AG08395 (cell line): ENCODE data around the gene SVEP1.
"Not testable (repeated sequence)": the region's sequence is repeated elsewhere in the genome, so short reads cannot be mapped to it uniquely, and the experiment has no call there.

Experiments used
- DNase-seq: peaks from one replicate; pipeline ENCODE4 v3.0.0; 2012; ENCODE audit warnings: mixed read lengths, low spot score

Gene SVEP1

DNA sequence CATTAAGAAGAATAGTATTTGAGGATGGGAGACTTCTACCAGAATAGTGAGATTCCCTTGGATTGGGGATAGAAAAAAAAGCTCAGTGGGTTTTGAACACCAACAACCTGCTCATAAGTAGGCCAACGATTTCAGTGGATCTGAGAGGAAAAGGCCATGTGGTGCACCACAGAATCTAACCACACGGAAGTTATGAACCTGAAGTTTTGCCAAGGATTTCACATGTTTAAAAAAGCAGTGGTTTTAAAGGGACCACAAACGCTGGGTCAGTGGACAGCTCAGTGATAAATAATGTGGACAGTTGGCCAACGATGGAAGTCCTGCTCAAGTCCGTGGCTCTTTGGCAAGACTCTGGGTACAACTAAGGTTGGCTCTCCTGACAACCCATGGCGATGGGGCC lies 134.6 kb downstream of the SVEP1 start:
- peak; percentile 24 for DNase-seq

DNA sequence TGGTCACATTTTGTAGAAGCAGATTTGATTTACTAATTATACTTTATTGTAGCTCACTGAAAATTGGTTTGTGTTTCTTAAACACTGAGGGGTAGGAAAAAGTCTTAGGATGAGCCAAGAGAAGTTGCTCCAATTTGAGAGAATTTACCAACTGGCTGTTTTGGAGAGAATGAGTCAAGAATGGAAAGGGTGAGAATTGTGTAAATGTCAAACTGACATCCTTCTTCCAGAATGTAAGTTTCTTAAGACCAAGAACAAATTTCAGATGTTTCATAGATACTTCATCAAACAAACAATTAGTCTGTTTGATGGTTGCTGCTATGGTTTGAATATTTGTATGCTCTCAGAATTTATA lies 135.7 kb downstream of the SVEP1 start:
- peak; percentile 44 for DNase-seq

DNA sequence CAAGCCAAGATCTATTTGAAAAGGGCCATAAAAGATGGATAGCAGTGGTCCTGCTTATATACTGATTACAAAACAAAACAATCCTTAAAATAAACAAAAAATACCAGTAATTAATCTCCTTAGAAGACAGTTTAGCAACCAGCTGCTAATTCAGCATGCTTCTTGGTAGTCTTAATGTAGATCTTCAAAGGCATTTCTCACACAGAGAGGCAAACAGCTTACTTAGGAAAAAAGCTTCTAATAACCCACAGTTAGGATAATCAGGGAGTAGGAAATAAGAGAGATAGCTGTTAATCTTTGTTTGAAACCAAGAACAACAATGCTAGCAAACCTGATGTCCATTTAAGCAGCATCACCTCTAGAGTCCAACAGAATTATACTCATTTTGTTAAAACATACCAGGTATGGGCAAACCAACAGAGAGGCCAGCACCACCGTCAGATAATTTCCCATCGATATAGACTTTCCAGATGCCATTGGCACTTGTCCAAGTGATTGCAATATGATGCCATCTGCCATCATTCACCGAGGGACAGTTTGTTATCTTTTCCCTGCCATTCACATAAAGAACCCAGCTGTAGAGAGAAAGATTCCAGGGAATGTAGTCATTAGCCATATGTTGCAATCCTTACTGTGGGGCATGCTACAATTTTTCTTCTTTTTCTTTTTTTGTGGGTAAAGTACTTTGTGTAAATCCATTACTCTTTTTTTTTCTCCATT lies 136.2 kb downstream of the SVEP1 start:
- DNase-seq = peak; percentile 67

DNA sequence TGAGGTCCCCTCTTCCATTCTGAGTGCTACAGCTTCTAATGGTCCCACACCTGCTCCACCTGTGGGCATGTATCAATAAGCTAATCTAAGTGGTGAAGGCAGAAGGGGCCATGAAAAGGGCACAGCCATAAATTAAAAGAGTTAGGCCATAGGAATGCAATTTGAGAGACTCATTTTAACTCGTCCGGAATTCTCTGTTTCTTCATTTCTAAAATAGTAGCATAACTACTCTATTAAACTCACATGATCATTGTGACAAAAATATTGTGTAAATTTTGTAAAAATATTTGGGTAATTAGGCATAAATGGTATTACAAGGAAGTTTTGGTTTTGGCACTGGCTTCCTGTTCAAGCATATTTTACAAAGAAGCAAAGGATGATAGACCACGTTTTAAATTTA lies 138.7 kb downstream of the SVEP1 start:
- DNase-seq = no peak

DNA sequence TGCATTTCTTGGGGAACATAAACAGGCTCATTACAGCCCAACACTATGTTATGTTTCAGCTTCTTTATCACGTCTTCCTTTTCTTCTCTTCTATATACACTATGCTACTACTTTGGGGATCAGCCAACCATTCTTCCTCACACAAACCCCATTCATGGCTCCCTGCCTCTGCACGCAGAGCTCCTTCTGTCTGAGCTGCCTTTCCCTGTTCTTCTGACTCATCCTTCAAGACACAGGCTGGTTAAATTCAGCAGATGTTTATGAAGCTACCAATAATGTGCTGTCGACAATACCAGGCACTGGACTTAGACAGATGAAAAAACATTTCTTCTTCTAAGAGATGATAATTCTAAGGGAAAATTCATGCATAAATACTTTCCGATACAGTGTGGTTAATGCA lies 139.4 kb downstream of the SVEP1 start:
- peak; percentile 82 for DNase-seq

DNA sequence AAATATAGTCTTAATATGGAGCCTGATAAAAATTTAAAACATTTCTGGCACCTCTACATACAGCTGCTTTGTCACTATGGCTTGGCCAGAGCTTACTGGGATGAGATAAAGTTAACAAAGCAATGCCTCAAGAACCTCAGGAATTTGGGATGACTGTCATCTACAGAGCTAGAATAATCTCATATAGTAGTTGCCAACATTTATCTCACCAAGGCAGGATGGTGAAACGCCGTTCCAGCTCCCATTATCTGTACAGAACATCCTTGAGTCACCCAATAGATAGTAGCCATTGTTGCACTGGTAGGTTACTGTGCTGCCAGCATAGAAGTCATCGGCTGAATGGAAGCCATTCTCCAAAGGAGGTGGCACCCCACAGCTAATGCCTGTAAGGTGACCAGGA lies 147.3 kb downstream of the SVEP1 start:
- peak; percentile 33 for DNase-seq

DNA sequence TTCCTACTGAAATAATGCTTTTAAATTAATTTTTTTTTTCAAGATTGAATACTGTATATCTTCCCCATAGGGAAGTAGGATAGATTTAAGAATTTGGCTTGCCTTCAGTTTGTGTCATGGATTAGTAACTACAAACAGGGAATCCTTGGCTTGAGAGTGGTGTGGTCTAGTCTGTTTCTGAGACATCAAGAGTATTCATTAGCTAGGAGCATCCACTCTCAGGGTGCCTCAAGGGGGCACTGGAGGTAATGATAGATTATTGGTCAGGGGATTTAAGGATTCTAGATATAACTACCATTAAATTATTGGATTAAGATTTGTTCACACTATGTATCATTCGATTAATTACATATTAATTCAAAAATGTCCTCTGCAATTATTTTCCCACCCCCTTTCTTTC lies 150.1 kb downstream of the SVEP1 start:
- no peak for DNase-seq

DNA sequence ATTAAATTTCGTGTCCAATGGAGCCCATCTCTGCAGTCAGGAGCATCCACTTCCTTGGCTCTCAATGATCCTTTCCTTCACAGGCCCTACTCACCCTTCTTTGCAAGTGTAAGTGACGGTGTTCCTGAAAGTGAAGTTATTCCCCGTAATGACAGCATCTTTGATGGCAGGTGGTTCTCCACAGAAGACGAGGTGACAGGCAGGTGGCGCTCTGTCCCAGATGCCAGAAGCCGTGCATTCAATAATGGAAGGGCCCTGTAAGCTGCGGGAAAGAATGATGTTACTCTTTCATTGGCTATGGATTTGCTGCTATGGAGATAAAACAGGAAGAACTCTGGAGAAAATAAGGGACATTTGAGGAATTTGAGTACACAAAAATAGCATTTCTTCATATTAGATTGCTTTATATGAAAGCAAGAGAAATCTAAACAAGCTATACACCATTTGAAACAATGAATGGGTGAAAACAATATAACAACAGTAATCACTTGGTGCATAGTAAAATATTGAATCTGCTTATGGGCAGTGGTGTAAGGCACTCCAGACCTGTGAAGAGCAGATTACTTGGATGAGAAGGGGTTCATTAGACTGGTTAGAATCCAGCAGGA lies 151.9 kb downstream of the SVEP1 start:
- peak; percentile 41 for DNase-seq

DNA sequence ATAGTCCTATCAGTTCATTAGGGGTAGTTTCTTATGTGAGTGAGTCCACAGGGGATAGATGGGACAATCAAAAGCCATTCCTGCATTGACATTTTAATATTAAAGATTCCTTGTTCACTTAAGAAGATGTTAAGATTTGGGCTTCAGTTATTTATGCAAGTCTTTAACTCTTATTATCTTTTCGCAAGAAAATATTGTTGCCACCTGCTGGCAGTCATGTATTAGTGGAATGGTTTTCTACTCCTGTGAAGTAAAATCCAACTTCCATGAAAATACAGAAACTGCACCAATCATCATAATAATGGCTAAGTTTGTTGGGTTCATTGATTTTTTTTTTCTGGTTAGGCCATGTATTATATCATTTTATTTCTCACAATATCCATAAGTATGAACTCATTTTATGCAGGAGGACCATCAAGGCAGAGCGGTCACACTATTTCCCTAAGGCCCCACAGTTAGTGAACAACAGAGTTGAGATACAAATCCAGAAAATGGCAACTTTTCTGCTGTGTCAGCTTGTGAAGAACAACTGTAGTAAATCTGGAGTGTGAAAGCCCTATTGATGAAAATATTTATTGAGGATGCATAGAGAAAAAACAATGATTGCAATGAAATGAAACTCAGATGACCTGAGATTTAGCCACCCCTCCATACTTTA lies 153.4 kb downstream of the SVEP1 start:
- DNase-seq = no peak

DNA sequence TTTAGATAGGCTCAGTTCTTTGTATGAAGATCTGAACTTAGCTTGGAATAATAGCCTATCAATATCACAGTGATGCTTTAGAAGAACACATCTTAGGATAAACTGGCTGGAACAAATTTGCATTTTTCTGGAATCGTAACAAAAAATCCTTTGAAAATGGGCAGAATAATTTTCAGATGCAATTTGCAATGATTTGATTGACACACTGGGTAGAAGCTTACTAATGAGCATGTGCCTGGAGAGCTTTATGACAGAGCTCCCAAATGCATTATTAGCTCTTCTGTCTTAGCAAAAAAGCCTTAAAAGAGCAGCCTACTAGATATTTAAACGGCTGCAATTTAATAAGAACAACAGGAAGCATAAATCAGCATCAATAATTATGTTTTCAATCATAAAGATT lies 165.1 kb downstream of the SVEP1 start:
- DNase-seq = no peak

DNA sequence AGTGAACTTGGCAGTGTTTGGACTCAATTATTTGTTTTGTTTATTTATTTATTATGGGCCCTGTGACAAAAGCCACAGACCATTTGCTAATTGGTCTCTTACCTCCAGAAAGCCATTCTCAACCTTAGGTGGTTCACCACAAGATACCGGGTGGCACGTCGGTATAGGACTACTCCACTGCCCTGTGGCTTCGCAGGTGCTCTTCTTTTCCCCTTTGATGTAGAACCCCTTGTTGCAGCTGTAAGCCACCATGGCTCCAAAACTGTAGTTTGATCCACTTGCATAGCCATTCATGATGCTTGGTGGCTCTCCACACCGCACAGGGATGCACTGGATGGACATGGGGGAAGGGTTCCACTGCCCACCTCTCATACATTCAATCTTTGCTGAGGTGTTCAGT lies 168.6 kb downstream of the SVEP1 start:
- DNase-seq = no peak

DNA sequence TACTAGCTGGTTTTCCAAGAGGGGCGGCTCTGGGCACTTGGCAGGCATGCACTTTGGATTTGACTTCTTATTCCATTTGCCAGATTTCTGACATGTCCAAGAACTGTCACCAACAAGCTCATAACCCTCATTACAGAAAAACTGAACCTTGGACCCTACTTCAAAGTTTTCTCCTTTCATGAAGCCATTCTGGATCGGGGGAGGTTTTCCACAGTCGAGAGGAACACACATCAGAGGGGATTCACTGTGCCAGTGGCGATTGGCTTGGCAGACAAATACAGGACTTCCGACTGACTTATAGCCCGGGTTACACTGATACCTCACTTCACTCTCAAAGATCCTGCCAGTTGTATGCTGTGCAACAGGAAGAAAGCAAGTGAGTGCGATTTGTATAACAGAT lies 170.9 kb downstream of the SVEP1 start:
- DNase-seq = no peak

DNA sequence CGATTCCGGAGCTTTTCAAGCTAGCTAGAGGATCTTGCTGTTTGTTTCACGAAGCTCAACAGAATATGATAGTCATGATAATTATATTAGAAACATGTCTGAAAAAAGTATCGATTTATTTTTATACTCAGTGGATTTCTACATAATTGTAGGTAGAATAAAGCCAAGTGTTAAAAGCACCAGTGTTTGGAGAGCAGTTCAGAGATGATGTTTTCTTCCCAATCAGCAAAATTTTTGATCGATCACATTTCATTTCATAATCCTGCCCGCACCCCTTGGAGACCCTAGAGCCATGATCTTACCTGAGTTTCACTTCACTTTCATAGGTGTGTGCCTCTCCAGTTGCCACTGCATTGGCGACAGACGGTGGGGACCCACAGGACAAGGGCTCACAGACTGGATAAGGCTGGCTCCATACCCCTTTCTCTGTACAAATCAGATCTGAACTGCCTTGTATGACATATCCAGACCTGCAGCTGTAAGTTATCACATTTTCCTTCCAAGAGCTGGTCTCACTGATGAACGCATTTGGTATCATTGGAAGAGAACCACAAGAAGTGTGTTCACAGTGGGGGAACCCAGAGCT lies 173.6 kb downstream of the SVEP1 start:
- no peak for DNase-seq

DNA sequence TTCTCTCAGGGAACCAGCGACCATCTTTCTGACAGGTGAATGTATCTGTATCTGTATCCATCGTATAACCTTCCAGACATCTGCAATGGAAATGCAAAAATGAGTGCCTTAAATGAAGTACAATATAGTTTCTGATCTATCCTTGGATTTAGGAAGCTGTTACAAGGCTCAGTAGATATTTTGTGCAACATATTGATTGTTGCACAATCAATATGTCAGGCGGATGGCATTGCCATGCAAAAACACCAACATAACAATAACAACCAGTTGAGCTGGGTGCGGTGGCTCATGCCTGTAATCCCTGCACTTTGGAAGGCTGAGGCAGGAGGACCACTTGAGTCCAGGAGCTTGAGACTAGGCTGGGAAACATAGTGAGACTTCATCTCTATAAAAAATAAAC lies 175.1 kb downstream of the SVEP1 start:
- DNase-seq = no peak

DNA sequence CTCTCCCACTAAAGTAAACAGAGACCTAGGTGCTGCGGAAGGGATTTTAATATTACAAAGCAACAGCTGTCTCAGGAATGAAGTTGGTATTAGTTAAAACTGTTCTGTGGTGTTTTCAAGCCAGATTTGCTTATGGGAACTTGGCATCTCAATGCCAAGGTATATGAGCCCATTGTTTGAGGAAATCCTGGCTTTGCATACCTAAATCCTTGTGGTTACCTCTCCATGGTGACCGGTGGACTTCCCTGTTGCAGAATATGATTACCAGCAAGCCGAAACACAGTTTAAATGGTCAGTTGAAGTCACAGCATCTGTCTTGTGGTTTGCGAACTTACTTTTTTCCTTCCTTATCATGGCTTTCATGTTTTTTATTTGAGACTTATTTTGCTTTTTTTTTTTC lies 179.6 kb downstream of the SVEP1 start:
- DNase-seq = no peak

DNA sequence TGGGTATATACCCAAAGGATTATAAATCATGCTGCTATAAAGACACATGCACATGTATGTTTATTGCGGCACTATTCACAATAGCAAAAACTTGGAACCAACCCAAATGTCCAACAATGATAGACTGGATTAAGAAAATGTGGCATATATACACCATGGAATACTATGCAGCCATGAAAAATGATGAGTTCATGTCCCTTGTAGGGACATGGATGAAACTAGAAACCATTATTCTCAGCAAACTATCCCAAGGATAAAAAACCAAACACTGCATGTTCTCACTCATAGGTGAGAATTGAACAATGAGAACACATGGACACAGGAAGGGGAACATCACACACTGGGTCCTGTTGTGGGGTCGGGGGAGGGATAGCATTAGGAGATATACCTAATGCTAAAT lies 180.5 kb downstream of the SVEP1 start:
- DNase-seq = not testable (repeated sequence)

DNA sequence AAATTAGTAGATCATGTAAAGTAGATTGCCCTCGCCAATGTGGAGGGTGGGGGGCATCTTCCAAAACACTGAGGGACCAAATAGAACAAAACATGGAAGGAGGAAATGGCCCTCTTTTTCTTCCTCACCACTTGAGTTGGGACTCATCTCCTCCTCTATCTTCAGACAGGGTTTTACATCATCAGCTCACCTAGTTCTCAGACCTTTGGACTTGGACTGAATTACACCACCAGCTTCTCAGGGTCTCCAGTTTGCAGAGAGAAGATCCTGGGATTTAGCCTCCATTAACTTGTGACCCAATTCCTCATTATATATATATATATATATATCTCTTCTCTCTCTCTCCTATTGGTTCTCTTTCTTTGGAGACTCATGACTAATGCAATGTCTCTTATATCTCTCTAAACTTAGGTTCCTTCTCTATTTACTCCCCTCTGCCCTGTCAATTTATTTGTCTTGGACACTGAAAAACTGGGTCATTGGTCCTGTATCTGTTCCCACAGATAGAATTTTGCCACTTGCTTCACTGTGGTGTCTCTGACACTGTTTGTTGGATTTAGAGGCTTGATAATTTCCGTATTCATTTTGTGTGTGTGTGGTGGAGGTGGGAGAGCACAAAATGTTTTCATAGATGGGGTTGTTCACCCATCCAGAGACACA lies 187.6 kb downstream of the SVEP1 start:
- DNase-seq = no peak

DNA sequence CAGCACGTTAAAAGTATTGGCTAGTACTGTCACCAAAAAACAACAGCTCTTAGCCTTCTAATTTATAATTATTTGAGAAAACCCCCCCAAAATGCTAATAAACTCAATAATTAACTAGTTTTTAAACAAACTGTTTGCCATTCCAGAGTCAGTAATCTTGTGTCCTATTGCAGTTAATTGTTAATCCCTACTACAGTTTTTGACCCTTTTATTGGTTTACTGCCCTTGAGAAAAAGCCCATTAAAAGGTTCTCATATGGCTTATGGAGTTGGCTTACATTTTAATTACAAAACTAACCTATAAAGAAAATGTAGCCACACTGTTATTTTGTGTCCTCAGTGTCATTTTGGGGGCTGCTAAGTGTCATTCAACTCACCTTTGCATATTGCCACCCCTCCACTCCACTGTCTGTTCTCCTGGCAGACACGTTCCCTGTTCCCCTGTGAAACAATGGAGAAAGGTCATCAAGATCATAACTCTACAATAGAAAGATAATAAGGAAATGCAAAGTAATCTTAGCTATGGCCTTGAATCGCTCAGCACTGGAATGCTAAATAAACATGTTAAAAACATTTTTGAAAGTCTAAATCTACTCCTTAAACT lies 190.3 kb downstream of the SVEP1 start:
- DNase-seq = no peak

DNA sequence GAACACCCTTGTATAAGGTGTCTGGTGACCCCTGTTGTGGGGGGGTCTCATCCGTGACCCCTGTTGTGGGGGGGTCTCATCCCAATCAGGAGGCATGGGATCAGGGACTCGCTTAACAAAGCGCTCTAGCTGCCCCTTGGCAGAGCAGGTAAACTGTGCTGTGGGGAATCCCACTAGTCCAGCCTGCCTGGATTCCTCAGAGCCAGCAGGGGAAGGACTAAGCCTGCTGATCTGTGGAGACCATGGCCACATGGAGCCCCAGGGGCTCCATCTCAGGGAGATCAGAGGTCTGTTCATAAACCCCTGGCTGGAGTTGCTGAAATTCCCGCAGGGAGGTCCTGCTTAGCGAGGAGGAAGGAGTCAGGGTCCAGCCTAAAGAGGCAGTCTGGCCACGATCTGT lies 196.1 kb downstream of the SVEP1 start:
- DNase-seq = no peak

DNA sequence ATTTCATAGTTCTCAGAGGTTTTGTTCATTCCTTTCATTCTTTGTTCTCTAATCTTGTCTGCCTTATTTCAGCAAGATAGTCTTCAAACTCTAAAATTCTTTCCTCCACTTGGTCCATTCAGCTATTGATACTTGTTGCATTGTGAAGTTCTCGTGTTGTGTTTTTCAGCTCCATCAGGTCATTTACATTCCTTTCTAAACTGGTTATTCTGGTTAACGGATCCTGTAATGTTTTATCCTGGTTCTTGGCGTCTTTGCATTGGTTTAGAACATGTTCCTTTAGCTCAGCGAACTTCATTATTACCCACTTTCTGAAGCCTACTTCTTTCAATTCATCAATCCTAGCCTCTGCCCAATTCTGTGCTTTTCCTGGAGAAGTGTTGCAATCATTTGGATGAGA lies 196.8 kb downstream of the SVEP1 start:
- DNase-seq = no peak

DNA sequence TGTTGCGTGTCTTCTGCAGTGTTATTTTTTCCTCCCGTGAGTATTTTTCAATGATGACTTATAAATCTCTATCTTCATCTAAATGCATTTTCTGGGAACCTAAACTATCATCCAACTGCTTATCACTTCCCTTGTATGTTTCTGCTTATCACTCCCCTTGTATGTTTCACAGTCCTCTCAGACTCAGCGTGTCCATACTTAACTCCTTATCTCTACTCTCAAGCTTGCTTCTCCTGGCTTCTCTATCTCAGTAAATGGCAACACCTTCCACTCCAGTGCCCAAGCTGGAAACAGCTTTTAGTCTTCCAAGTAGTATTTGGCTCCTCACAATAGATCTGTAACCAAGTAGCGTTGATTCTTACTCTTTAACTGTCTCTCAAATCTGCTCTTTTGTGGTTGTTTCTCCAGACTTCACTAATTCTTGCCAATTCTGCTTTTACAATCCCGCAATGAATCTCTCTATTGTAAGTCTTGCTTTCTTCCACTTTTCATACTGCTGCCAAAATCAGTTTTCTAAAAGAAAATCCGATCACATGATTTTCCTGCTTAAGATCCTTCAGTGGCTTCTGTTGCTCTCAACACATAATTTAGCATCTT lies 208.0 kb downstream of the SVEP1 start:
- DNase-seq = no peak

DNA sequence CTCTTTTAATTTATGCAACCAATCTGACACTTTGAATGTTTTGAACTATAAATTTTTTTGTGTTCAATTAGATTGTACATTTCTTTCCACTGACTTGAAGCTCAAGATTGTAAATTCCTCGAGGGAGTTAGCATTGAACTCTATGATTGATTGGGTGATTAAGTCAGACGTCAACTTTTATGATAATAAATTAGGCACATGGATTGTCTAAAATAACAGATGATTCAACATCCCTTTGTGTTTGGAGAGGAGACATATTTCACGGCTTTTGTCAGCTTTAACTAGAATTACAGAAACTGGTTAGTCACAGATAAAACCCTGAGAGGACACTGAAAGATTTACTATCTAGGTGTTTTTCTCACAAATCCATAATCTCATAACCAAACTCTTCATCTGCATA lies 209.2 kb downstream of the SVEP1 start:
- peak; percentile 11 for DNase-seq
